ENCODE results near the gene ENTPD6. TPM values are rescaled to one million over a fixed set of nuclear protein-coding genes. Genes with fewer than 3 reads are reported as not detected.

ENTPD6 gene
- total and polyA plus RNA-seq, 2 of the 4 experiments (the other 2 are of a cell fraction): 61.1 to 98.6 TPM

GRCh38 chr20:25257130-25257529 lies 61.6 kb downstream of the ENTPD6 start:
- Histone ChIP-seq H2BK20ac (ENCODE audit: low read depth, low read length) (no peak overlapping the region), H2AFZ (replicated peaks; ENCODE audit: low read length, poor library complexity) (no peak overlapping the region), H4K8ac (ENCODE audit: low read depth in 2 of 2, low read length in 2 of 2) (no peak overlapping the region), H2BK15ac (ENCODE audit: low read depth, low read length) (no peak overlapping the region), H3K4me3 (ENCODE audit: insufficient read depth, low read depth, low read length) (no peak overlapping the region), H2AK5ac (ENCODE audit: low read depth, low read length) (no peak overlapping the region), H3K27ac (ENCODE audit: insufficient read depth, low read length) (no peak overlapping the region), H4K5ac (ENCODE audit: low read depth, low read length) (no peak overlapping the region), H3K4me1 (ENCODE audit: control insufficient read depth, insufficient read depth, low read length) (peaks cover 6% of the 10 kb centered on the region), H3K27me3 (ENCODE audit: control insufficient read depth, insufficient read depth, low read length) (no peaks in the 10 kb centered on the region), H3K56ac (ENCODE audit: extremely low read depth, insufficient read depth, low read length) (no peak overlapping the region), H3K9me1 (ENCODE audit: insufficient read depth, low read length) (peaks cover 29% of the 10 kb centered on the region), H3K23ac (ENCODE audit: low read depth, low read length) (no peak overlapping the region), H3K9me3 (ENCODE audit: control insufficient read depth, insufficient read depth, low read length) (no peaks in the 10 kb centered on the region), H4K91ac (ENCODE audit: insufficient read depth, low read depth, low read length) (no peak overlapping the region), H3K4ac (ENCODE audit: low read depth, low read length) (no peak overlapping the region), H2AK9ac (replicated peaks; ENCODE audit: low read depth, low read length, poor library complexity) (no peak overlapping the region), H2BK5ac (ENCODE audit: low read depth, low read length, poor library complexity, severe bottlenecking) (no peak overlapping the region), H2BK120ac (ENCODE audit: low read depth, low read length) (no peak overlapping the region), H3K18ac (ENCODE audit: low read depth, low read length) (no peak overlapping the region), H3K4me2 (ENCODE audit: low read depth, low read length) (no peak overlapping the region), H3K79me1 (ENCODE audit: low read depth in 1 of 2, low read length in 2 of 2) (peaks cover 34 to 79% of the 10 kb centered on the region in 2 experiments), H3K9ac (ENCODE audit: low read depth, low read length) (no peak overlapping the region), H3K14ac (replicated peaks; ENCODE audit: low read depth, low read length) (no peak overlapping the region), H4K20me1 (ENCODE audit: insufficient read depth, low read length) (peaks cover 72% of the 10 kb centered on the region), H3K36me3 (ENCODE audit: control insufficient read depth, insufficient read depth, low read length) (peaks cover 26% of the 10 kb centered on the region)
- ChIA-PET CTCF (no interaction called here), POLR2A (ENCODE audit: unreplicated experiment) (interaction anchor here (0.6 kb wide), 1 partner anchor 33 kb away, joined by 4 read pairs; no protein-coding TSS in a partner anchor)
- intact Hi-C loops (cut with micrococcal nuclease): no loop called here
- no peak for DNase-seq
- no TSS peak for BruUV-seq (replicated peaks)
- in situ Hi-C loops (cut with MboI; ENCODE audit: low sequenced_read_pairs): loop anchor here (10.0 to 25.0 kb wide), 5 partner anchors 62 to 1620 kb away; partner anchors contain the start of genes APMAP, CST3 and ENTPD6
- no peak for TF ChIP-seq BHLHE40 (IDR thresholded peaks at IDR 0.05; ENCODE audit: low read depth, low read length)
- no peak for TF ChIP-seq FOS (IDR thresholded peaks at IDR 0.05; ENCODE audit: low read depth, low read length)
- TF ChIP-seq SMC3 (IDR thresholded peaks at IDR 0.05; ENCODE audit: low read depth, low read length): no peak
- no peak for TF ChIP-seq RCOR1 (IDR thresholded peaks at IDR 0.05; ENCODE audit: insufficient replicate concordance, low read length)
- no peak for TF ChIP-seq MXI1 (IDR thresholded peaks at IDR 0.05; ENCODE audit: borderline replicate concordance, low read depth, low read length)
- no peak for ATAC-seq (ENCODE audit: low read depth)
- 57% methylated on average over 1 of the region's 5 CpGs; no CpG with 5 or more reads in 1 of the 2 experiments for WGBS, 2 experiments (ENCODE audit: extremely low coverage in 2 of 2, insufficient read length in 1 of 2)
- dilution Hi-C loops (cut with HindIII; ENCODE audit: low sequenced_read_pairs, unreplicated experiment): no loop called here

All from IMR-90 (cell line).